Measurements from ENCODE around the gene GCLC. TPM values are rescaled to one million over a fixed set of nuclear protein-coding genes. Genes with fewer than 3 reads are reported as not detected.
"Not testable (repeated sequence)": the region's sequence is repeated elsewhere in the genome, so short reads cannot be mapped to it uniquely, and the experiment has no call there.

Gene GCLC
- total and polyA plus RNA-seq, 2 experiments from 2014 or later = 17.5 to 33.6 TPM

- DNase-seq (ENCODE audit: low read depth in 1 of 2, low spot score in 1 of 2) = no peak
- Histone ChIP-seq H3K27me3 (no peaks in the 10 kb centered on the region), H3K27ac (no peak overlapping the region), H3K9me3 (ENCODE audit: low read depth) (no peaks in the 10 kb centered on the region), H3K4me3 (no peak overlapping the region), H3K36me3 (no peaks in the 10 kb centered on the region), H3K4me1 (ENCODE audit: low read depth) (peaks cover 4% of the 10 kb centered on the region)
- no peak for TF ChIP-seq CTCF (IDR thresholded peaks at IDR 0.05; ENCODE audit: low read depth, low read length)
Observed at GRCh38 chr6:53581856-53582255, 37.0 kb upstream of the GCLC start.

- no peak for TF ChIP-seq CTCF (IDR thresholded peaks at IDR 0.05; ENCODE audit: low read depth, low read length)
- peaks cover 4% of the 10 kb centered on the region for H3K4me1 ChIP-seq (ENCODE audit: low read depth)
- no peak overlapping the region for H3K27ac ChIP-seq
- no peaks in the 10 kb centered on the region for H3K36me3 ChIP-seq
- H3K4me3 ChIP-seq = no peak overlapping the region
- H3K27me3 ChIP-seq = no peaks in the 10 kb centered on the region
- DNase-seq (ENCODE audit: low read depth in 1 of 2, low spot score in 1 of 2) = peak in 1 of 2 donors; percentile 46
- H3K9me3 ChIP-seq (ENCODE audit: low read depth) = no peaks in the 10 kb centered on the region
Observed at GRCh38 chr6:53581173-53581773, 36.4 kb upstream of the GCLC start.

GRCh38 chr6:53579338-53579737 is 34.4 kb upstream of the GCLC start:
- H3K4me1 ChIP-seq (ENCODE audit: low read depth) = peaks cover 4% of the 10 kb centered on the region
- no peak overlapping the region for H3K27ac ChIP-seq
- no peaks in the 10 kb centered on the region for H3K36me3 ChIP-seq
- H3K9me3 ChIP-seq (ENCODE audit: low read depth) = no peaks in the 10 kb centered on the region
- no peak for TF ChIP-seq CTCF (IDR thresholded peaks at IDR 0.05; ENCODE audit: low read depth, low read length)
- H3K27me3 ChIP-seq = no peaks in the 10 kb centered on the region
- no peak for DNase-seq (ENCODE audit: low read depth in 1 of 2, low spot score in 1 of 2)
- no peak overlapping the region for H3K4me3 ChIP-seq

GRCh38 chr6:53578371-53578770 is 33.5 kb upstream of the GCLC start:
- Histone ChIP-seq H3K36me3 (no peaks in the 10 kb centered on the region), H3K27ac (no peak overlapping the region), H3K9me3 (ENCODE audit: low read depth) (no peaks in the 10 kb centered on the region), H3K4me1 (ENCODE audit: low read depth) (peaks cover 4% of the 10 kb centered on the region), H3K4me3 (no peak overlapping the region), H3K27me3 (no peaks in the 10 kb centered on the region)
- DNase-seq (ENCODE audit: low read depth in 1 of 2, low spot score in 1 of 2) = no peak
- TF ChIP-seq CTCF (IDR thresholded peaks at IDR 0.05; ENCODE audit: low read depth, low read length) = no peak

GRCh38 chr6:53573299-53573698 is 28.4 kb upstream of the GCLC start:
- Histone ChIP-seq H3K4me1 (ENCODE audit: low read depth) (peaks cover 1% of the 10 kb centered on the region), H3K9me3 (ENCODE audit: low read depth) (no peaks in the 10 kb centered on the region), H3K36me3 (no peaks in the 10 kb centered on the region), H3K4me3 (no peak overlapping the region), H3K27ac (no peak overlapping the region), H3K27me3 (no peaks in the 10 kb centered on the region)
- TF ChIP-seq CTCF (IDR thresholded peaks at IDR 0.05; ENCODE audit: low read depth, low read length) = no peak
- no peak for DNase-seq (ENCODE audit: low read depth in 1 of 2, low spot score in 1 of 2)

GRCh38 chr6:53572379-53572778 is 27.5 kb upstream of the GCLC start:
- not testable (repeated sequence) for H3K4me3 ChIP-seq; H3K27me3 ChIP-seq; DNase-seq (ENCODE audit: low read depth in 1 of 2, low spot score in 1 of 2); H3K27ac ChIP-seq; H3K36me3 ChIP-seq; H3K9me3 ChIP-seq (ENCODE audit: low read depth); H3K4me1 ChIP-seq (ENCODE audit: low read depth)

Measured in cardiac muscle cell (in vitro differentiated cells and primary cell).